Keratinocyte (primary cell): ENCODE results near the gene KIF5A. TPM values are rescaled to one million over a fixed set of nuclear protein-coding genes. Genes with fewer than 3 reads are reported as not detected.

Source experiments
- DNase-seq: peaks from one replicate; pipeline ENCODE4 v3.0.0-alpha.2; 2011; ENCODE audit warnings: low read depth, missing footprints, low spot score
- FAIRE-seq: peaks from 2 replicates; lab custom pipeline; 2011; peaks lifted over from hg19 to GRCh38; lab: Jason Lieb, UNC
- H2AFZ ChIP-seq: 2 replicates; pipeline ENCODE4 v1.6.0; 2012; ENCODE audit warnings: low read length, control low read depth, inconsistent platforms; ENCODE audit not compliant: control insufficient read depth
- H3K27ac ChIP-seq: 2 replicates; pipeline ENCODE4 v1.5.1; 2011; ENCODE audit warnings: low read length; ENCODE audit not compliant: control insufficient read depth, insufficient read depth
- H3K27me3 ChIP-seq: 3 replicates; pipeline ENCODE4 v1.6.0; 2011; ENCODE audit warnings: low read length; ENCODE audit not compliant: control insufficient read depth, insufficient read depth; ENCODE audit errors: extremely low read depth
- H3K36me3 ChIP-seq, 2 experiments: 2 replicates in 1 of 2; 3 replicates in 1 of 2; pipeline ENCODE4 v1.5.1; 2011; ENCODE audit warnings: low read length in 2 of 2, mild to moderate bottlenecking in 1 of 2; ENCODE audit not compliant: control insufficient read depth in 2 of 2, insufficient read depth in 2 of 2; ENCODE audit errors: extremely low read depth in 1 of 2
- H3K4me1 ChIP-seq: 3 replicates; pipeline ENCODE4 v1.5.1; 2011; ENCODE audit warnings: low read length; ENCODE audit not compliant: control insufficient read depth, insufficient read depth; ENCODE audit errors: extremely low read depth
- H3K4me2 ChIP-seq: 3 replicates; pipeline ENCODE4 v1.6.0; 2011; ENCODE audit warnings: low read depth, low read length; ENCODE audit not compliant: control insufficient read depth, insufficient read depth; ENCODE audit errors: extremely low read depth
- H3K4me3 ChIP-seq, 3 experiments: fragments of 200-600 bp in 1 of 3; sonication (generic) in 1 of 3; 2 replicates in 2 of 3; 3 replicates in 1 of 3; pipeline ENCODE4 v1.5.1; 2011 to 2016; ENCODE audit warnings: low read length in 3 of 3, mild to moderate bottlenecking in 3 of 3, control low read depth in 2 of 3, inconsistent platforms in 1 of 3, low read depth in 1 of 3, mixed read lengths in 1 of 3, mixed run types in 1 of 3, moderate library complexity in 1 of 3; ENCODE audit not compliant: control insufficient read depth in 2 of 3, insufficient read depth in 2 of 3; ENCODE audit errors: extremely low read depth in 1 of 3
- H3K79me2 ChIP-seq: 2 replicates; pipeline ENCODE4 v1.6.0; 2012; ENCODE audit warnings: low read length; ENCODE audit not compliant: control insufficient read depth, insufficient read depth
- H3K9ac ChIP-seq: 3 replicates; pipeline ENCODE4 v1.6.0; 2011; ENCODE audit warnings: low read length; ENCODE audit not compliant: control insufficient read depth, insufficient read depth; ENCODE audit errors: extremely low read depth
- H3K9me1 ChIP-seq: 3 replicates; pipeline ENCODE4 v1.6.0; 2011; ENCODE audit warnings: low read length; ENCODE audit not compliant: control insufficient read depth, insufficient read depth; ENCODE audit errors: extremely low read depth
- H3K9me3 ChIP-seq: 2 replicates; pipeline ENCODE4 v1.5.1; 2012; ENCODE audit warnings: low read depth, low read length; ENCODE audit not compliant: control insufficient read depth
- H4K20me1 ChIP-seq: 3 replicates; pipeline ENCODE4 v1.6.0; 2011; ENCODE audit warnings: low read length; ENCODE audit not compliant: control insufficient read depth, insufficient read depth; ENCODE audit errors: extremely low read depth
- CTCF ChIP-seq, 3 experiments: IDR thresholded peaks in 1 of 3; conservative IDR thresholded peaks in 1 of 3; optimal IDR thresholded peaks in 1 of 3; 2 replicates in 2 of 3; 3 replicates in 1 of 3; pipeline versions ENCODE3 to v1.5.1; 2011; ENCODE audit warnings: low read length in 3 of 3, mild to moderate bottlenecking in 3 of 3, moderate library complexity in 2 of 3, control low read depth in 1 of 3, inconsistent platforms in 1 of 3; ENCODE audit not compliant: insufficient read depth in 2 of 3; ENCODE audit errors: extremely low read depth in 1 of 3
- EZH2 ChIP-seq: IDR thresholded peaks from one replicate; pipeline ENCODE4 v1.6.1; 2012; ENCODE audit warnings: inconsistent platforms, mild to moderate bottlenecking, low read length, moderate library complexity
- dilution Hi-C: fragments of 300-500 bp; cut with MboI; formaldehyde crosslinking; loops from one replicate; pipeline ENCODE4 v1.7.0; 2020; ENCODE audit warnings: low sequenced_read_pairs; ENCODE audit not compliant: extremely low pct_ligation_motif_present
- polyA plus RNA-seq, 5 experiments: library from polyadenylated mRNA; depleted of rRNA in 3 of 5; stranded (reverse) in 3 of 5; stranded (forward) in 1 of 5; unstranded in 1 of 5; fragments of >200 nt; gene quantifications; 1 replicate in 1 of 5; 2 replicates in 3 of 5; 3 replicates in 1 of 5; pipeline versions ENCODE4 v1.2.1 to v1.2.3, GENCODE V29; 2011 to 2012; ENCODE audit warnings: missing spikeins in 2 of 5, low read depth in 1 of 5, low replicate concordance in 1 of 5

Gene KIF5A
- polyA plus RNA-seq, 1 donor (not counting 4 experiments of a cell fraction or from before 2014, with no cell fraction given), result 0.05 TPM

- no peak for FAIRE-seq
- Histone ChIP-seq H2AFZ (no peak overlapping the region), H3K9me3 (no peaks in the 10 kb centered on the region), H3K79me2 (peaks cover 18% of the 10 kb centered on the region), H3K4me3 (no peak overlapping the region), H3K9me1 (no peaks in the 10 kb centered on the region), H3K36me3 (peaks cover 43 to 66% of the 10 kb centered on the region in 2 experiments), H3K27ac (no peak overlapping the region), H3K4me1 (peaks cover 13% of the 10 kb centered on the region), H3K4me2 (no peak overlapping the region), H4K20me1 (peaks cover 23% of the 10 kb centered on the region), H3K27me3 (no peaks in the 10 kb centered on the region), H3K9ac (no peak overlapping the region)
- TF ChIP-seq CTCF (optimal IDR thresholded peaks at IDR 0.05 in 1 of 3, IDR thresholded peaks at IDR 0.05 in 1 of 3, conservative IDR thresholded peaks at IDR 0.05 in 1 of 3; ENCODE audit: extremely low read depth in 1 of 3, insufficient read depth in 2 of 3, low read length in 3 of 3) (no peak), EZH2 (no peak)
- dilution Hi-C loops, result no loop called here
- DNase-seq, result no peak
Observed at GRCh38 chr12:57514720-57515407, 35.0 kb upstream of the KIF5A start.

GRCh38 chr12:57515408-57515933, 34.4 kb upstream of the KIF5A start:
- Histone ChIP-seq H3K9ac (no peak overlapping the region), H3K9me1 (no peaks in the 10 kb centered on the region), H3K27me3 (no peaks in the 10 kb centered on the region), H3K27ac (no peak overlapping the region), H3K4me2 (no peak overlapping the region), H3K4me1 (peaks cover 12% of the 10 kb centered on the region), H3K4me3 (no peak overlapping the region), H3K79me2 (peaks cover 21% of the 10 kb centered on the region), H3K9me3 (no peaks in the 10 kb centered on the region), H3K36me3 (peaks cover 43 to 68% of the 10 kb centered on the region in 2 experiments), H4K20me1 (peaks cover 19% of the 10 kb centered on the region), H2AFZ (no peak overlapping the region)
- FAIRE-seq (no peak), DNase-seq (no peak)
- dilution Hi-C loops, result no loop called here
- no peak for TF ChIP-seq EZH2
- TF ChIP-seq CTCF (optimal IDR thresholded peaks at IDR 0.05 in 1 of 3, IDR thresholded peaks at IDR 0.05 in 1 of 3, conservative IDR thresholded peaks at IDR 0.05 in 1 of 3; ENCODE audit: extremely low read depth in 1 of 3, insufficient read depth in 2 of 3, low read length in 3 of 3), result no peak
